Neural progenitor cell (in vitro differentiated cells): ENCODE results near the gene CNKSR1. TPM values are rescaled to one million over a fixed set of nuclear protein-coding genes. Genes with fewer than 3 reads are reported as not detected.

Source experiments
- DNase-seq: peaks from one replicate; pipeline ENCODE4 v3.0.0-alpha.2; 2016; ENCODE audit warnings: low spot score
- H2AFZ ChIP-seq: fragments of 200-600 bp; sonication (generic); replicated peaks from 2 replicates; pipeline ENCODE4 v1.6.1; 2016; ENCODE audit warnings: antibody characterized with exemption
- H3F3A ChIP-seq: fragments of 200-600 bp; sonication (generic); 2 replicates; pipeline ENCODE4 v1.6.1; 2016; ENCODE audit warnings: antibody characterized with exemption, low read depth
- H3K27ac ChIP-seq: fragments of 200-600 bp; sonication (generic); 2 replicates; pipeline ENCODE4 v1.5.1; 2016; ENCODE audit warnings: mild to moderate bottlenecking
- H3K27me3 ChIP-seq: fragments of 200-600 bp; sonication (generic); 2 replicates; pipeline ENCODE4 v1.6.1; 2016; ENCODE audit warnings: mild to moderate bottlenecking, moderate library complexity
- H3K36me3 ChIP-seq: fragments of 200-600 bp; sonication (generic); 2 replicates; pipeline ENCODE4 v1.5.1; 2016
- H3K4me1 ChIP-seq: fragments of 200-600 bp; sonication (generic); 2 replicates; pipeline ENCODE4 v1.6.1; 2016; ENCODE audit warnings: mixed run types
- H3K4me2 ChIP-seq: fragments of 200-600 bp; sonication (generic); 2 replicates; pipeline ENCODE4 v1.6.1; 2016
- H3K4me3 ChIP-seq: fragments of 200-600 bp; sonication (generic); 2 replicates; pipeline ENCODE4 v1.5.1; 2016
- H3K79me2 ChIP-seq: fragments of 200-600 bp; sonication (generic); 2 replicates; pipeline ENCODE4 v1.6.1; 2016; ENCODE audit warnings: low read depth
- H3K9ac ChIP-seq: fragments of 200-600 bp; sonication (generic); 2 replicates; pipeline ENCODE4 v1.6.1; 2016
- H3K9me3 ChIP-seq: fragments of 200-600 bp; sonication (generic); 2 replicates; pipeline ENCODE4 v1.5.1; 2016; ENCODE audit warnings: low read depth
- H4K20me1 ChIP-seq: fragments of 200-600 bp; sonication (generic); 2 replicates; pipeline ENCODE4 v1.6.1; 2016; ENCODE audit warnings: low read depth
- H3K27ac Mint-ChIP-seq: 3 replicates; pipeline ENCODE4 v1.8.0; 2021; ENCODE audit warnings: mixed read lengths
- H3K27me3 Mint-ChIP-seq: 2 replicates; pipeline ENCODE4 v1.8.0; 2022; ENCODE audit warnings: low read depth, mild to moderate bottlenecking, inconsistent platforms, moderate library complexity, mixed read lengths; ENCODE audit not compliant: insufficient read depth
- H3K36me3 Mint-ChIP-seq: 3 replicates; pipeline ENCODE4 v1.8.0; 2021; ENCODE audit warnings: mixed read lengths
- H3K4me1 Mint-ChIP-seq: 3 replicates; pipeline ENCODE4 v1.8.0; 2021; ENCODE audit warnings: mixed read lengths
- H3K4me3 Mint-ChIP-seq: 3 replicates; pipeline ENCODE4 v1.8.0; 2021; ENCODE audit warnings: mild to moderate bottlenecking, moderate library complexity, mixed read lengths
- H3K9me3 Mint-ChIP-seq: 3 replicates; pipeline ENCODE4 v1.8.0; 2020; ENCODE audit warnings: mixed read lengths
- EZH2 ChIP-seq: fragments of 200-600 bp; sonication (generic); IDR thresholded peaks from 2 replicates; pipeline ENCODE4 v1.6.1; 2017; ENCODE audit warnings: antibody characterized with exemption, mild to moderate bottlenecking, moderate library complexity
- EZH2phosphoT487 ChIP-seq: fragments of 200-600 bp; sonication (generic); IDR thresholded peaks from 2 replicates; pipeline ENCODE4 v1.6.1; 2017; ENCODE audit warnings: antibody characterized with exemption
- total RNA-seq: library from RNA; depleted of rRNA; stranded (reverse); fragments of >200 nt; gene quantifications from 2 replicates; pipeline ENCODE4 v1.2.3, GENCODE V29; 2015; ENCODE audit warnings: low replicate concordance
- TF ChIP-seq, protein P1 (sequence below): fragments of 200-600 bp; sonication (generic); IDR thresholded peaks from 2 replicates; pipeline ENCODE4 v1.5.1; 2017; ENCODE audit warnings: antibody characterized with exemption, mild to moderate bottlenecking

The CNKSR1 gene
- total RNA-seq, 1 donor from 2014 or later, result 7.8 TPM

DNA sequence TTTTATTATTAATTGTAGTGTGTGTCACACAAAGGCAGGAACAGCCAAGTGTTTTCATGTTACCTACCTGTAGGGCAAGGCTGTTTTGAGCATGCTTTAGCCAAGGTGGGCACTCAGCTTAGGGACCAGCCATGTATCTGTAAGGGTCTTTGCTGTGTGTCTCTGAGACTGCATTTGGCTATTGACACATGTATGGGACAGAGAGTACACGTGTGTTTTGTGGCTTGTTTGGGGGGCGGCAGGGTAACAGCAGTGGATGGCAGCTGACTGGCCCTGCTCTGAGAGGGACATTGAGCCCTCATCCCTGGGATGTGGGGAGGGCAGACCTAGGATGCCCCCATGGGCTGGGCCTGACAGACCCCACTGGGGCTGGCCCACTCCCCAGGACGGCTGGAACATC is 20.0 kb downstream of the CNKSR1 start:
- no peak for DNase-seq
- Mint-ChIP-seq H3K4me1 (peaks cover 12% of the 10 kb centered on the region), H3K27ac (no peak overlapping the region), H3K4me3 (no peak overlapping the region), H3K9me3 (no peaks in the 10 kb centered on the region), H3K27me3 (peaks cover 9% of the 10 kb centered on the region), H3K36me3 (no peaks in the 10 kb centered on the region)
- H3K9me3 ChIP-seq, result no peaks in the 10 kb centered on the region
- H4K20me1 ChIP-seq, result no peaks in the 10 kb centered on the region
- no peaks in the 10 kb centered on the region for H3K36me3 ChIP-seq
- no peak overlapping the region for H3K27ac ChIP-seq
- H2AFZ ChIP-seq, result no peak overlapping the region
- no peaks in the 10 kb centered on the region for H3F3A ChIP-seq
- no peak overlapping the region for H3K4me2 ChIP-seq
- H3K4me3 ChIP-seq, result no peak overlapping the region
- TF ChIP-seq, protein P1, sequence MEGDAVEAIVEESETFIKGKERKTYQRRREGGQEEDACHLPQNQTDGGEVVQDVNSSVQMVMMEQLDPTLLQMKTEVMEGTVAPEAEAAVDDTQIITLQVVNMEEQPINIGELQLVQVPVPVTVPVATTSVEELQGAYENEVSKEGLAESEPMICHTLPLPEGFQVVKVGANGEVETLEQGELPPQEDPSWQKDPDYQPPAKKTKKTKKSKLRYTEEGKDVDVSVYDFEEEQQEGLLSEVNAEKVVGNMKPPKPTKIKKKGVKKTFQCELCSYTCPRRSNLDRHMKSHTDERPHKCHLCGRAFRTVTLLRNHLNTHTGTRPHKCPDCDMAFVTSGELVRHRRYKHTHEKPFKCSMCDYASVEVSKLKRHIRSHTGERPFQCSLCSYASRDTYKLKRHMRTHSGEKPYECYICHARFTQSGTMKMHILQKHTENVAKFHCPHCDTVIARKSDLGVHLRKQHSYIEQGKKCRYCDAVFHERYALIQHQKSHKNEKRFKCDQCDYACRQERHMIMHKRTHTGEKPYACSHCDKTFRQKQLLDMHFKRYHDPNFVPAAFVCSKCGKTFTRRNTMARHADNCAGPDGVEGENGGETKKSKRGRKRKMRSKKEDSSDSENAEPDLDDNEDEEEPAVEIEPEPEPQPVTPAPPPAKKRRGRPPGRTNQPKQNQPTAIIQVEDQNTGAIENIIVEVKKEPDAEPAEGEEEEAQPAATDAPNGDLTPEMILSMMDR, result no peak
- no peak for TF ChIP-seq EZH2
- no peak for TF ChIP-seq EZH2phosphoT487
- peaks cover 4% of the 10 kb centered on the region for H3K4me1 ChIP-seq
- H3K9ac ChIP-seq, result no peak overlapping the region
- no peaks in the 10 kb centered on the region for H3K79me2 ChIP-seq
- H3K27me3 ChIP-seq, result no peaks in the 10 kb centered on the region

DNA sequence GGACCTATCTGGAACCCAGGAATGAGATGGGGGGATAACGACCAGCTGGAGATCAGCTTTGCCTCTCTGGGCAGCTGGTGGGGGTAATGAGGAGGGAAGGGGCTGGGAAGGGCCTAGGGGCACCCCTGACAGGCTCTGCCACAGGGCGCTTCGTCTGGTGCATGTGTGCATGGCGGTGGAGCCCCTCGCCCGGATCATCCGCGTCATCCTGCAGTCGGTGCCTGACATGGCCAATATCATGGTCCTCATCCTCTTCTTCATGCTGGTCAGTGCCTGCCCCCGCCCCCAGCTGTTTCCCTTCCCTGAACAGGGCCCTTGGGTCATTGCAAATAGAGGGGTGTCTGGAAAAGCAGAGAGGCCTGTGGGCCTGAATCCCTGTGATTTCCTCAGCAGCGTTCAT is 20.5 kb downstream of the CNKSR1 start:
- Histone ChIP-seq H2AFZ (no peak overlapping the region), H3K4me2 (no peak overlapping the region), H3K4me1 (peaks cover 4% of the 10 kb centered on the region), H3K36me3 (no peaks in the 10 kb centered on the region), H3K79me2 (no peaks in the 10 kb centered on the region), H3F3A (no peaks in the 10 kb centered on the region), H4K20me1 (no peaks in the 10 kb centered on the region), H3K27me3 (no peaks in the 10 kb centered on the region), H3K4me3 (no peak overlapping the region), H3K9ac (no peak overlapping the region), H3K27ac (no peak overlapping the region), H3K9me3 (no peaks in the 10 kb centered on the region)
- DNase-seq, result no peak
- Mint-ChIP-seq H3K36me3 (no peaks in the 10 kb centered on the region), H3K9me3 (no peaks in the 10 kb centered on the region), H3K27ac (no peak overlapping the region), H3K27me3 (peaks cover 9% of the 10 kb centered on the region), H3K4me1 (peaks cover 12% of the 10 kb centered on the region), H3K4me3 (no peak overlapping the region)
- TF ChIP-seq, protein P1, result no peak
- TF ChIP-seq EZH2phosphoT487 (no peak), EZH2 (no peak)

DNA sequence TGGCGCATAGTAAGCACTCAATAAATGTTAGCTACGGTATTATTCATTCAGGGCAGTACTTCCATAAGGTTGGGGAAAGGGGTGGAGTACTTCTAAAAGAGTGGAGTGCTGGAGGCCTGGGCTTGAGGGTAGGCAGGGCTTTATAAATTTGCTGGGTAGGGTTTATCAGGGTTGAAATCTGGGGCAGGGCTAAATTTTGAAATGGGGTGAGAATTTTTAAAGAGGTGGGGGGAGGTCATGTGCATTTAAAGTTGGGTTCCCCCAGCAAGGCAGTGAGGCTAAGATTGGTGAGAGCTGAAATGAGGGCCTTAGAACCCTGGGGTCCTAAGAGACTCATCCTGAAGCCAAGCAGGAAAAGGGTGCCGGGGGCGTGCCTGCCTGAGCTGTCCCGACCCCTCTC is 23.1 kb downstream of the CNKSR1 start:
- H3K36me3 Mint-ChIP-seq, result no peaks in the 10 kb centered on the region
- Histone ChIP-seq H3K4me3 (no peak overlapping the region), H3K36me3 (no peaks in the 10 kb centered on the region), H3K4me2 (no peak overlapping the region), H3K9ac (no peak overlapping the region), H3K79me2 (no peaks in the 10 kb centered on the region), H3K27me3 (no peaks in the 10 kb centered on the region), H4K20me1 (no peaks in the 10 kb centered on the region), H3K27ac (no peak overlapping the region), H3F3A (no peaks in the 10 kb centered on the region), H2AFZ (peak overlapping the region; percentile 46), H3K9me3 (no peaks in the 10 kb centered on the region), H3K4me1 (peaks cover 4% of the 10 kb centered on the region)
- H3K4me1 Mint-ChIP-seq, result peaks cover 12% of the 10 kb centered on the region
- no peaks in the 10 kb centered on the region for H3K9me3 Mint-ChIP-seq
- TF ChIP-seq, protein P1, result no peak
- TF ChIP-seq EZH2phosphoT487, result no peak
- H3K27ac Mint-ChIP-seq, result no peak overlapping the region
- no peak overlapping the region for H3K4me3 Mint-ChIP-seq
- no peak for DNase-seq
- H3K27me3 Mint-ChIP-seq, result peaks cover 9% of the 10 kb centered on the region
